HG03139 (cell line): ENCODE data around the gene CCDC170.

Experiments
- ATAC-seq: cut with Tn5 transposase; IDR thresholded peaks from one replicate; pipeline ENCODE4 v1.9.1; 2021; ENCODE audit not compliant: unreplicated experiment

Gene CCDC170

GRCh38 chr6:151649835-151650234, 156.0 kb downstream of the CCDC170 start:
- ATAC-seq = no peak

- no peak for ATAC-seq
Observed at GRCh38 chr6:151651639-151652038, 157.8 kb downstream of the CCDC170 start.

- no peak for ATAC-seq
Observed at GRCh38 chr6:151652325-151652724, 158.5 kb downstream of the CCDC170 start.

- no peak for ATAC-seq
Observed at GRCh38 chr6:151655099-151655498, 161.3 kb downstream of the CCDC170 start.

GRCh38 chr6:151656392-151656791, 162.6 kb downstream of the CCDC170 start:
- ATAC-seq = no peak

GRCh38 chr6:151658091-151658490, 164.3 kb downstream of the CCDC170 start:
- ATAC-seq = no peak

- ATAC-seq = no peak
Observed at GRCh38 chr6:151659212-151659611, 165.4 kb downstream of the CCDC170 start.

- ATAC-seq = no peak
Observed at GRCh38 chr6:151661509-151661908, 167.7 kb downstream of the CCDC170 start.

GRCh38 chr6:151661928-151662327, 168.1 kb downstream of the CCDC170 start:
- ATAC-seq = no peak

GRCh38 chr6:151663559-151663958, 169.7 kb downstream of the CCDC170 start:
- no peak for ATAC-seq

- ATAC-seq = no peak
Observed at GRCh38 chr6:151664390-151664789, 170.6 kb downstream of the CCDC170 start.

- ATAC-seq = no peak
Observed at GRCh38 chr6:151665329-151665728, 171.5 kb downstream of the CCDC170 start.

- ATAC-seq = no peak
Observed at GRCh38 chr6:151666526-151666925, 172.7 kb downstream of the CCDC170 start.

GRCh38 chr6:151669208-151669560, 175.4 kb downstream of the CCDC170 start:
- ATAC-seq = no peak

- ATAC-seq = no peak
Observed at GRCh38 chr6:151670116-151670515, 176.3 kb downstream of the CCDC170 start.
